ENCODE measurements around the gene CADPS2.

GRCh38 chr7:122709930-122710646 lies 176.2 kb downstream of the CADPS2 start:
- TF ChIP-seq CTCF (conservative IDR thresholded peaks at IDR 0.05 in 1 of 2, IDR thresholded peaks at IDR 0.05 in 1 of 2; ENCODE audit: extremely low read depth in 1 of 2, insufficient read depth in 1 of 2, low read depth in 1 of 2, low read length in 2 of 2), result no peak
- TF ChIP-seq EZH2 (IDR thresholded peaks at IDR 0.05; ENCODE audit: borderline replicate concordance, low read length), result no peak
